ENCODE results near the gene TSHZ1.

The TSHZ1 gene

DNA sequence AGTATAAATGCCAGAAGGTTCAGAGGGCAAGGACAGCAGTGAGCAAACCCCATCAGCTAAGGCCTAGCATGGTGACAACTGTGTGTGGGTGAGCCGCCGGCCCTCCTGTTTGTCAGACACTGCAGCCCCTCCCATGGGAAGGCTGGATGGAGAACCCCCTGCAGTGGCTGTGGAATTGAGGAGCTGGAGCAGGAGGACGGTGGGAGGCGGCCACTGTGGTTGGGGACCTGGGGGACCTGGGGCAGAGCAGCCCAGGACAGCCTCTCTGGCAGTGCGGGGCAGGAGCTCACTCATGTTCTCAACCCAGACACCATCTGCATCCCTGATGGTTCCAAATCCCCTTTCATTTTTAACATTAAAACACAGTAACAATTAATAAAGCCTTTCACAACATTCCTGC is 68.8 kb downstream of the TSHZ1 start:
- DNase-seq, result no peak

- no peak for DNase-seq
Observed at GRCh38 chr18:75280427-75281280, 70.1 kb downstream of the TSHZ1 start.

GRCh38 chr18:75282746-75283145 is 72.1 kb downstream of the TSHZ1 start:
- DNase-seq, result no peak

DNA sequence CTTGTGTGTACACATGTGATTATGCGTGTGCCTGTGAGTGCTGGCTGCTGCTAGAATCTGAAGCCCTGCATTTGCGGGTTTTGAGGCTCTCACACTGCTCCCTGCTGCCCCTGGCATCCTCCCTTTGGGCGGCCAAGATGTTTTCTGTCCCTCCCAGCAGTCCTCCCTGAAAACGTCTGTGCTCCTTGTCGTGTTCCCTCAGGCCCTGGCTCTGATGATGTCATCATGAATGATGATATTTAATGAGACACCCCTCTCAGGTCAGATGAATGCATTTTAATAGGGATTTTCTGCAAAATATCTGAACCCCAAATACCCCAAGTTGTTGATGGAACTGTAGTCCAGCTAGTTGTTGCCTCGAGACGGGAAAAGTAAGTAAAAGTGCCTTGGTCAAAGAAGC is 73.1 kb downstream of the TSHZ1 start:
- DNase-seq, result no peak

DNA sequence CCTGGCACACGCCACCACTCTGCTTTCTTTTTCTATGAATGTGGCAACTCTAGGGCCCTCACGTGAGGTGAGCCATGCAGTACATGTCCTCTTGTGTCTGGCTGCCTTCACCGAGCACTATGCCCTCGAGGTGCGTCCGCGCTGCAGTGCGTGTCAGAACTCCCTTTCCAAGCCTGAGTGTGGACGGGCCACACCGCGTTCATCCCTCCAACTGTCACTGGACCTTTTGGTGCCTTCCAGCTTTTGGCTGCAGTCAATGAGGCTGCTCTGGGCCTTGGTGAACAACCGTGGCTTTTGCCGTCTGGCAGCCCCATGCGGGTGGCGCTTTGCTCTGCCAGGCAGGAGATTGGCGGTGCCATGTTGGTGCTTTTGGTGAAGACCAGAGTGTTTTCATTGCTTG is 74.0 kb downstream of the TSHZ1 start:
- DNase-seq, result no peak

- DNase-seq, result no peak
Observed at GRCh38 chr18:75285876-75286275, 75.3 kb downstream of the TSHZ1 start.

DNA sequence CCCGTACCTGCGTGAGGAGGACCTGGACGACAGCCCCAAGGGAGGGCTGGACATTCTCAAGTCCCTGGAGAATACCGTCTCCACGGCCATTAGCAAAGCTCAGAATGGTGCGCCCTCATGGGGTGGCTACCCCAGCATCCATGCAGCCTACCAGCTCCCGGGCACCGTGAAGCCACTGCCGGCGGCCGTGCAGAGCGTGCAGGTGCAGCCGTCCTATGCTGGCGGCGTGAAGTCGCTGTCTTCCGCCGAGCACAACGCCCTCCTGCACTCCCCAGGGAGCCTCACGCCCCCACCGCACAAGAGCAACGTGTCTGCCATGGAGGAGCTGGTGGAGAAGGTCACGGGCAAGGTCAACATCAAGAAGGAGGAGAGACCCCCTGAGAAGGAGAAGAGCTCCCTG is 76.4 kb downstream of the TSHZ1 start:
- no peak for DNase-seq

DNA sequence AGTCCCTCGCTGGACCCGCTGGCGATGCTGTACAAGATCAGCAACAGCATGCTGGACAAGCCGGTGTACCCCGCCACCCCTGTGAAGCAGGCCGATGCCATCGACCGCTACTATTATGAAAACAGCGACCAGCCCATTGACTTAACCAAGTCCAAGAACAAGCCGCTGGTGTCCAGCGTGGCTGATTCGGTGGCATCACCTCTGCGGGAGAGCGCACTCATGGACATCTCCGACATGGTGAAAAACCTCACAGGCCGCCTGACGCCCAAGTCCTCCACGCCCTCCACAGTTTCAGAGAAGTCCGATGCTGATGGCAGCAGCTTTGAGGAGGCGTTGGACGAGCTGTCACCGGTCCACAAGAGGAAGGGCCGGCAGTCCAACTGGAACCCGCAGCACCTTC is 77.1 kb downstream of the TSHZ1 start:
- DNase-seq, result no peak

GRCh38 chr18:75289761-75290160 is 79.2 kb downstream of the TSHZ1 start:
- DNase-seq, result no peak

GRCh38 chr18:75290737-75291358 is 80.3 kb downstream of the TSHZ1 start:
- no peak for DNase-seq

- DNase-seq, result no peak
Observed at GRCh38 chr18:75291460-75291859, 80.9 kb downstream of the TSHZ1 start.

GRCh38 chr18:75293591-75293990 is 83.0 kb downstream of the TSHZ1 start:
- DNase-seq, result no peak

GRCh38 chr18:75297731-75298130 is 87.1 kb downstream of the TSHZ1 start:
- DNase-seq, result no peak

DNA sequence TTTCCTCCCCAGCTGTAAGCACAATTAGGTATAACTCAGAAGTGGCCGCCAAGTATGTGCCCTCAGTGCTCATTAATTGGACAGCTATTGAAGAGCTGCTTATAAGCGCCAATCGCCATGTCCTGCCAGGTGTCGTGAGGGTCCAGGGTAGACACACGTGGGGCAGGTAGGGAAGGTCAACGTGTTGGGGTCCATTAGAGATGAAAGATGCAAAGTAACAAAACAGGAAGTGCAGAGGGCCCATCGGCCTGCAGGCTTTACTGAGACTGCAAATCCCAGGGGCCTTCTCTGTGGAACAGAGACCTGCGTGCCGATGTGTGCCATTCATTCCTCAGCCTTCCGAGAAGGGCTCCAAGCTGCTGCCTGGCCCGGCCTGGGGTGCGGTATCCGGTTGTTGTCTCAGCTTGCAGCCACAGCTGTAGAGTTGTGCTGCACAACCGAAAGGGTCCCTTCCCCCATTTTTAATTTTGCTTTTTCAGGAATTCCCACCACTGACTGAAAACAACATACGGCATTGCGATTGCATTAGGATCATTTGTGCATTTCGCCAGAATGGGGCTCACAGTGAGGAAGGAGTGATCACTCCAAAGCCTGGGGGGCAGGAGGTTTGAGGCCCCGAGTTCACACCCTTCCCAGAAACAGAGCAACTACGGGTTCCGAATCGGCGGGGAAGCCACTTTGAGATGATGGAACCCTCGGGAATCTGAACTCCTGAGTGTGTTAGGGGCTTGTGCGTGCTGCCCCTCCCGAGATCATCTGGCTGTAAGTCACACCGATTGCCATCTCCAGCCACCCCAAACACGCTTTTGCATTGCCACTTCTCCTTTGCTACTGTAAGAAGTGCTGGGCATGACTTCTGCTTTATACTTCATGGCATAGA is 94.3 kb downstream of the TSHZ1 start:
- DNase-seq, result no peak

- no peak for DNase-seq
Observed at GRCh38 chr18:75305984-75306383, 95.4 kb downstream of the TSHZ1 start.

GRCh38 chr18:75307530-75307929 is 96.9 kb downstream of the TSHZ1 start:
- DNase-seq, result no peak

DNA sequence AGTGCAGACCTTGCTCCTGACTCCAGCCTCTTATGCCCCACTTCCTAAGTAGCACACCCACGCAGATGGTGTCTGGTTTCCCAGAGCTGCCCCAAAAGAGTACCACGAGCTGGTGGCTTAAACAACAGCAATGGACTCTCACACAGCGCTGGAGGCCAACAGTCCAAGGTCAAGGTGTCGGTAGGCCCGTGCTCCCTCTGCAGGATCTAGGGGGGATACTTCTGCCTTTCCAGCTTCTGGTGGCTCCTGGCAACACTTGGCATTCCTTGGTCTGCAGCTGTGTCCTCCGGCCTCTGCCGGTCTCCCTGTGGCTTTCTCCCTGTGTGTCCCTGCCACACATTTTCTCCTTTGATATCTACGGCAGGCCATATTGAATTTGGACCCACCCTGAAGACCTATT is 99.0 kb downstream of the TSHZ1 start:
- DNase-seq, result no peak

DNA sequence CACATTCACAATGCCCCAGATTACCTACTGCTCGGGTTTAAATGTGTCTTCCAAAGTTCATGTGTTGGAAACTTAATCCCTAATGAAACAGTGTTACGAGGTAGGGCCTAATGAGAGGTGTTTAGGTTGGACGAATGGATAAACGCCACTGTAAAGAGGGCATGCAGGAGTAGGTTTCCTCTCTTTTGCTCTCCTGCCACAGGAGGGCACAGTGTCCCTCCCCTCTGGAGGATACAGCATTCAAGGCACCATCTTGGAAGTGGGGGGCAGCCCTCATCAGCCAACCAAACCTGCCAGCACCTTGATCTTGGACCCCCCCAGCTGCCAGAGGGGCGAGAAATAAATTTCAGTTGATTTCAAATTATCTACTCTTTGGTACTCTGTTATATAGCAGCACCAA is 103.5 kb downstream of the TSHZ1 start:
- DNase-seq, result no peak

DNA sequence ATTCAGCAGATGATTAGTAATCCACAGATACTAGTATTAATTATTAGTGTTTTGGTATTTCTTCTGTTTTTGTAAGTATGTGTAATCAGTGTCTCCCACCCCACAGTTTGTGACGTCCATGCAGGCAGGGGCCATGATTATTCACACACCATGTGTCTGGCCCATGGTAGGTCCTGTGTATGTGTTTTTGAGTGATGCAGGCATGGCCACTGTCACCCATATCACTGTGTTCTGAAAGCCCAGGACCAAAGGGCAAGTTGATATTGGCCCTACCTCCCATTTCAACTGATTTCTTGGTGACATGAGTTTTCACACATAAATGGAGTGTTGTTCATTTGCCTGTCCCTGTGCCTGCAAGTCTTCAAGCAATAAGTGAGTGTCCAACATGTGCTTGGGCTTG is 104.0 kb downstream of the TSHZ1 start:
- DNase-seq, result no peak

GRCh38 chr18:75316223-75316622 is 105.6 kb downstream of the TSHZ1 start:
- no peak for DNase-seq

GRCh38 chr18:75316826-75317225 is 106.2 kb downstream of the TSHZ1 start:
- DNase-seq, result no peak

GRCh38 chr18:75317300-75317699 is 106.7 kb downstream of the TSHZ1 start:
- DNase-seq, result no peak

GRCh38 chr18:75317703-75318102 is 107.1 kb downstream of the TSHZ1 start:
- DNase-seq, result no peak

- no peak for DNase-seq
Observed at GRCh38 chr18:75319905-75320304, 109.3 kb downstream of the TSHZ1 start.

Data from right forelimb (tissue), 1 donor.